Esophagus squamous epithelium (tissue), 5 donors: Measurements from ENCODE around the gene SNX8. TPM values are rescaled to one million over a fixed set of nuclear protein-coding genes. Genes with fewer than 3 reads are reported as not detected.

Source experiments
- DNase-seq: peaks from one replicate; lab custom pipeline; 2025; lab: John Stamatoyannopoulos, UW
- H3K27ac ChIP-seq, 4 donors: fragments of 200-600 bp; sonication (generic); one replicate each; pipeline ENCODE4 v1.5.1; 2016 to 2019; ENCODE audit warnings: mild to moderate bottlenecking in 1 of 4
- H3K27me3 ChIP-seq, 4 donors: fragments of 200-600 bp; sonication (generic); 1 replicate in 3 of 4; 2 replicates in 1 of 4; pipeline versions ENCODE4 v1.5.1 to v1.6.0; 2017 to 2021; ENCODE audit warnings: antibody characterized with exemption in 1 of 4
- H3K36me3 ChIP-seq, 3 donors: fragments of 200-600 bp; sonication (generic); one replicate each; pipeline ENCODE4 v1.5.1; 2016 to 2019
- H3K4me1 ChIP-seq, 3 donors: fragments of 200-600 bp; sonication (generic); one replicate each; pipeline ENCODE4 v1.5.1; 2017 to 2019
- H3K4me3 ChIP-seq, 4 donors: fragments of 200-600 bp; sonication (generic); 1 replicate in 3 of 4; 2 replicates in 1 of 4; pipeline ENCODE4 v1.5.1; 2016 to 2019; ENCODE audit warnings: mild to moderate bottlenecking in 2 of 4, moderate library complexity in 1 of 4
- H3K9me3 ChIP-seq, 3 donors: fragments of 200-600 bp; sonication (generic); one replicate each; pipeline ENCODE4 v1.5.1; 2016 to 2019
- POLR2A ChIP-seq, 4 donors: fragments of 450-650 bp; IDR thresholded peaks; one replicate each; pipeline ENCODE4 v1.6.1; 2017; ENCODE audit warnings: antibody characterized with exemption in 4 of 4, mild to moderate bottlenecking in 4 of 4, moderate library complexity in 3 of 4
- WGBS, 2 donors: methylation state at CpG; one replicate each; pipeline ENCODE4 v1.1.5; 2018; 5-methylcytosine and 5-hydroxymethylcytosine counted together
- intact Hi-C: fragments of 100-400 bp; cut with DNase I; formaldehyde crosslinking; loops from one replicate; pipeline ENCODE4 v1.15.0; 2022
- total RNA-seq, 4 donors: library from RNA; depleted of rRNA; stranded (reverse); fragments of >200 nt; gene quantifications; one replicate each; pipeline ENCODE4 v1.1.0, GENCODE V29; 2016
- TF ChIP-seq, protein P1 (sequence below), 6 experiments: fragments of 450-650 bp in 4 of 6; fragments of 200-600 bp in 2 of 6; sonication (generic) in 2 of 6; IDR thresholded peaks; one replicate each; pipeline ENCODE4 v1.5.1; 2016 to 2019; ENCODE audit warnings: antibody characterized with exemption in 6 of 6, mild to moderate bottlenecking in 4 of 6, moderate library complexity in 4 of 6
- donor health status: DM: yes; HTN: yes; CAD: no.

Gene SNX8
- total RNA-seq, 4 donors from 2014 or later: 4.7 to 17.9 (median 12.5) TPM

DNA sequence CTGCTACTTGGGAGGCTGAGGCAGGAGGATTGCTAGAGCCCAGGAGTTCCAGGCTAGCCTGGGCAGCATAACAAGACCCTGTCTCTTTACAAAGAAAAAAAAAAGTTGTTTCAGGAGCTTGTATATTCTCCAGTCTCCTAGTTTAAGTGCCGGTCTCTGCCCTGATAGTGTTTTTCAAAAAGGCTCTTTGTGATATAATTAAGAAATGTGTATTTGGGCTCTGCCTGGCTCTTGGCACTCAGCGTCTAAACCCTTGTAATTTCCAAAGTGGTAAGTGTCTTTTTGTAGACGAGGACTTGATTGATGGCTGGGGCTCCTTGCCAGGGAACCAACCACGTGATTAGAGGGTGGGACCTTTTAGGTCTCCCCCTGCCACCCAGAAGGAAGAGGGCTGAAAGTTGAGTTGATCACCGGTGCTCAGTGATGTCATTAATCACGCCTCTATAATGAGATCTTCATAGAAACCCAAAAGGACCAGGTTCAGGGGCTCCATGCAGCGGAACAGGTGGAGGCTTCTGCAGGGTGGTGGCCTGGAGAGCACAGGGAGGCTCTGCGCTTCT lies 44.8 kb upstream of the SNX8 start:
- Histone ChIP-seq H3K27me3 (no peaks in the 10 kb centered on the region), H3K4me1 (peaks cover 26 to 67% (median 40%) of the 10 kb centered on the region in 3 donors), H3K9me3 (no peaks in the 10 kb centered on the region), H3K27ac (no peak overlapping the region), H3K4me3 (no peak overlapping the region), H3K36me3 (peaks cover 19 to 68% (median 29%) of the 10 kb centered on the region in 3 donors)
- intact Hi-C loops: loop anchor here (10.0 kb wide), 1 partner anchor 114 kb away; the partner anchor contains the start of genes MRM2 and NUDT1
- 42 to 54% methylated on average over 6 to 7 of the region's 8 CpGs for WGBS, 2 donors
- TF ChIP-seq, protein P1, sequence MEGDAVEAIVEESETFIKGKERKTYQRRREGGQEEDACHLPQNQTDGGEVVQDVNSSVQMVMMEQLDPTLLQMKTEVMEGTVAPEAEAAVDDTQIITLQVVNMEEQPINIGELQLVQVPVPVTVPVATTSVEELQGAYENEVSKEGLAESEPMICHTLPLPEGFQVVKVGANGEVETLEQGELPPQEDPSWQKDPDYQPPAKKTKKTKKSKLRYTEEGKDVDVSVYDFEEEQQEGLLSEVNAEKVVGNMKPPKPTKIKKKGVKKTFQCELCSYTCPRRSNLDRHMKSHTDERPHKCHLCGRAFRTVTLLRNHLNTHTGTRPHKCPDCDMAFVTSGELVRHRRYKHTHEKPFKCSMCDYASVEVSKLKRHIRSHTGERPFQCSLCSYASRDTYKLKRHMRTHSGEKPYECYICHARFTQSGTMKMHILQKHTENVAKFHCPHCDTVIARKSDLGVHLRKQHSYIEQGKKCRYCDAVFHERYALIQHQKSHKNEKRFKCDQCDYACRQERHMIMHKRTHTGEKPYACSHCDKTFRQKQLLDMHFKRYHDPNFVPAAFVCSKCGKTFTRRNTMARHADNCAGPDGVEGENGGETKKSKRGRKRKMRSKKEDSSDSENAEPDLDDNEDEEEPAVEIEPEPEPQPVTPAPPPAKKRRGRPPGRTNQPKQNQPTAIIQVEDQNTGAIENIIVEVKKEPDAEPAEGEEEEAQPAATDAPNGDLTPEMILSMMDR (IDR thresholded peaks at IDR 0.05): no peak
- DNase-seq: no peak

DNA sequence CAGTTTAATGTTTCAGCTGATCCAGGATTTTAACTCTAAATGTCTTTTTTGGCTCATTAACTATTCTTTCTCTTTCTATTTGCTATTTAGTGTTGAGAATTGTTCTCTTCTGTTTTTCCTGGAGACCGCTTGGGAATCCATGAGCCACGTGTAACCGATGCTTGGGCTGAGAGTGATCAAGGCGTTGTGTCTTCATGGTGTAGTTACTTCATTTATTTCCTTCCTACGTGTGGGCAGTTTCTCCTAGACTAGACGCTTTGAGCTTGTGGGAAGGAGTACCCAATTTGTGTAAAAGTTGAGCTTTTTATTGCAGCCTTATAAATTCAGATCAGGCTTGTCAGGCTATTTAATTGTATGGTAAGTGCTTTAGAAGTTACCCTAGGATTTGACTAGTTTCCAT lies 43.3 kb upstream of the SNX8 start:
- Histone ChIP-seq H3K9me3 (no peaks in the 10 kb centered on the region), H3K27me3 (no peaks in the 10 kb centered on the region), H3K36me3 (peaks cover 13 to 53% (median 16%) of the 10 kb centered on the region in 3 donors), H3K27ac (no peak overlapping the region), H3K4me1 (peaks cover 33 to 79% (median 46%) of the 10 kb centered on the region in 3 donors), H3K4me3 (peak overlapping the region in 1 of 4 donors; percentile 15)
- DNase-seq: no peak
- intact Hi-C loops: loop anchor here (10.0 kb wide), 1 partner anchor 113 kb away; the partner anchor contains the start of genes MRM2 and NUDT1
- TF ChIP-seq, protein P1 (IDR thresholded peaks at IDR 0.05): no peak
- no peak for TF ChIP-seq POLR2A (IDR thresholded peaks at IDR 0.05)
- WGBS, 2 donors: 44 to 60% methylated on average over 6 of the region's 6 CpGs

DNA sequence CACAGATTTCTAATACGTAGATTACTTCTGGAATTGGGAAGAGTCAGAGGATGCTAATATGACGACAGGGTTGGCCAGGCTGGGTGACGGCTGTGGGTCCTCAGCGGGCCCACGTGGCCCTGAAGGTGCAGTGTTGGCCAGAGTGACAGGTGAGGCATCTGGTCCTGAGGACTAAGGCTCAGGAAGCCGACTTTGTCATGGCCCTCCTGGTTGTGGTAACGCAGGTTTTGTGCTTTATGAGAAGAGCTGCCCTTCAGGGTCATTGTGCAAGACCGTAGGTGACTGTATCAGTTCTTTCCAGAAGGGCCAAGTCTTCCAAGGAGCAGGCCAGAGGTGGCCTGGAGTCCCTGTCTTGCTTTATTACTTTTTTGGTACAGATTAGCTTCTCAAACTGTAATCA lies 42.9 kb upstream of the SNX8 start:
- intact Hi-C loops: loop anchor here (10.0 kb wide), 1 partner anchor 112 kb away; the partner anchor contains the start of genes MRM2 and NUDT1
- no peaks in the 10 kb centered on the region for H3K9me3 ChIP-seq
- WGBS, 2 donors: 49 to 56% methylated on average over 8 of the region's 8 CpGs
- H3K27ac ChIP-seq: no peak overlapping the region
- H3K36me3 ChIP-seq: peaks cover 9 to 49% (median 12%) of the 10 kb centered on the region in 3 donors
- no peaks in the 10 kb centered on the region for H3K27me3 ChIP-seq
- no peak for TF ChIP-seq POLR2A (IDR thresholded peaks at IDR 0.05)
- TF ChIP-seq, protein P1 (IDR thresholded peaks at IDR 0.05): no peak
- peak overlapping the region in 1 of 4 donors; percentile 15 for H3K4me3 ChIP-seq
- DNase-seq: no peak
- peaks cover 33 to 81% (median 46%) of the 10 kb centered on the region in 3 donors for H3K4me1 ChIP-seq

DNA sequence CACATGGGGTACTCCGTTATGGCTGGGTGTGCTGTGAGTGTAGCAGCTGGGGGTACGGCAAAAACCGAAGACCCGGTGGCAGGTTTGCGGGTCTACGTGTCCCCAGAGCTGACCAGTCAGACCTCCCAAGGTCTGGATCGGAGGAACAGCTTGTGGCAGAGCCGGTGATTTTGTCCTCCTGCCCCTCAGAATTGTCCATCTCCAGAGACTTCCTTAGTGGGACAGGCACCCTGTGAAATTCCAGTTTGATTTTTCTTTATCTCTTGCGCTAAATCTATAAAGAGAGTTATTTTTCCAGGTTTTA lies 41.4 kb upstream of the SNX8 start:
- Histone ChIP-seq H3K4me3 (peak overlapping the region; percentile 78 to 99 (median 96)), H3K4me1 (peaks cover 33 to 68% (median 42%) of the 10 kb centered on the region in 3 donors), H3K9me3 (no peaks in the 10 kb centered on the region), H3K36me3 (peaks cover 0 to 34% (median 2%) of the 10 kb centered on the region in 3 donors), H3K27ac (peak overlapping the region; percentile 95 to 99 (median 98)), H3K27me3 (no peaks in the 10 kb centered on the region)
- no peak for TF ChIP-seq POLR2A (IDR thresholded peaks at IDR 0.05)
- TF ChIP-seq, protein P1 (IDR thresholded peaks at IDR 0.05): no peak
- WGBS, 2 donors: 1 to 5% methylated on average over 9 of the region's 9 CpGs
- no peak for DNase-seq
- intact Hi-C loops: loop anchor here (10.0 kb wide), 1 partner anchor 111 kb away; the partner anchor contains the start of genes MRM2 and NUDT1

DNA sequence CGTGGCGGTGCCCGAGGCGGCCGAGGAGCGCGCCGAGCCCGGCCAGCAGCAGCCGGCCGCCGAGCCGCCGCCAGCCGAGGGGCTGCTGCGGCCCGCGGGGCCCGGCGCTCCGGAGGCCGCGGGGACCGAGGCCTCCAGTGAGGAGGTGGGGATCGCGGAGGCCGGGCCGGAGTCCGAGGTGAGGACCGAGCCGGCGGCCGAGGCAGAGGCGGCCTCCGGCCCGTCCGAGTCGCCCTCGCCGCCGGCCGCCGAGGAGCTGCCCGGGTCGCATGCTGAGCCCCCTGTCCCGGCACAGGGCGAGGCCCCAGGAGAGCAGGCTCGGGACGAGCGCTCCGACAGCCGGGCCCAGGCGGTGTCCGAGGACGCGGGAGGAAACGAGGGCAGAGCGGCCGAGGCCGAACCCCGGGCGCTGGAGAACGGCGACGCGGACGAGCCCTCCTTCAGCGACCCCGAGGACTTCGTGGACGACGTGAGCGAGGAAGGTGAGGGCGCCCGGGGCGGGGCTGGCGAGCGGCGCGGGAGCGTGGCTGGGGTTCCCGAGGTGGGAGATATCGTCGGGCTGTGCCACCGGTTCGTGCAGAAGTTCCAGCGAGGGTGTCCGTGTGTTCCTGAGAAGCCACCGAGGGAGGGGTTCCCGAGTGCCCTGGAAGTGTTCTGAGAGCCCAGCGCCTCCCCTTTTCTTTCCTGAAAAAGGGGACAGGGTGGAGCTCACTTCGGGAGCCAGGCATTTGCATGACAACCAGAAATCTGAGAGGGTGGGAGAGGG lies 40.9 kb upstream of the SNX8 start:
- Histone ChIP-seq H3K27ac (peak overlapping the region; percentile 95 to 99 (median 98)), H3K4me1 (peaks cover 33 to 62% (median 40%) of the 10 kb centered on the region in 3 donors), H3K36me3 (peaks cover 0 to 32% (median 0%) of the 10 kb centered on the region in 3 donors), H3K4me3 (peak overlapping the region; percentile 78 to 99 (median 96)), H3K9me3 (no peaks in the 10 kb centered on the region), H3K27me3 (no peaks in the 10 kb centered on the region)
- WGBS, 2 donors: 0% methylated on average over 2 to 15 of the region's 92 CpGs
- DNase-seq: no peak
- TF ChIP-seq POLR2A (IDR thresholded peaks at IDR 0.05): no peak
- TF ChIP-seq, protein P1 (IDR thresholded peaks at IDR 0.05): no peak
- intact Hi-C loops: loop anchor here (10.0 kb wide), 1 partner anchor 110 kb away; the partner anchor contains the start of genes MRM2 and NUDT1
